GM18909 (cell line): ENCODE results near the gene ARL8A.
A peak's percentile ranks its signal among the peaks of the same experiment; 100 is the strongest.
"Not testable (repeated sequence)": the region's sequence is repeated elsewhere in the genome, so short reads cannot be mapped to it uniquely, and the experiment has no call there.

ENCODE experiments used
- ATAC-seq: cut with Tn5 transposase; IDR thresholded peaks from one replicate; pipeline ENCODE4 v1.9.1; 2021; ENCODE audit warnings: mild to moderate bottlenecking; ENCODE audit not compliant: unreplicated experiment, poor library complexity

Gene ARL8A

DNA sequence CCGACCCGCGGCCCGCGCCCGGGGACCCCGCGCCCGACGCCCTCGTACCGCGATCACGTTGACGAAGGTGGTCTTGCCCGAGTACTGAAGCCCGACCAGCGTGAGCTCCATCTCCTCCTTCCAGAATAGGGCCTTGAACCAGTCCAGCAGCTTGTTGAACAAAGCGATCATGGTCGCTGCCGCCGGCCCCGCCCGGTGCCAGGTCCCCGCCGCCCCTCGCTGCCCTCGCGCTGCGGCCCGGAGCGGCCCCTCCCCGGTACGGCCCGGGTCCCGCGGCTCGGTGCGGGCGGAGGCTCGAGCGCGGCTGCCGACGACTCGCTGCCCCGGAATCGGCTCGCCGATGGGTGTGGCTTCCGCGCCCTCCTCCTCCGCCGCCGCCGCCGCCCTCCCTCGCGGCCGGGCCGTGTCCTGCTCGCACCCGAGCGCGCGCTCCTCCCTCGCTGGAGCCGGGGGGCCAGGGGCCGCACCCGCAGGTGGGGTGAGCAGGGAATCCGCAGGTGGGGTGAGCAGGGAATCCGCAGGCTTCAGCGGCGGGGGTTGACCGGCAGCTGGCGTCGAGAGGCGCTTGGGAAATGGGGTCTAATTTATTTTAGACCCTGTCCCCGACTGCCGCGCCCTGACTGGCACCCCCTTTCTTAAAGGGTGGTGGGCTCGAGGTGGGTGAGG, at the start of gene ARL8A:
ARL8A (minus strand) TSS at position 336 of the 666 bp plus-strand sequence; CDS start at position 171, 165 bp downstream.
- ATAC-seq, result peak; percentile 57

DNA sequence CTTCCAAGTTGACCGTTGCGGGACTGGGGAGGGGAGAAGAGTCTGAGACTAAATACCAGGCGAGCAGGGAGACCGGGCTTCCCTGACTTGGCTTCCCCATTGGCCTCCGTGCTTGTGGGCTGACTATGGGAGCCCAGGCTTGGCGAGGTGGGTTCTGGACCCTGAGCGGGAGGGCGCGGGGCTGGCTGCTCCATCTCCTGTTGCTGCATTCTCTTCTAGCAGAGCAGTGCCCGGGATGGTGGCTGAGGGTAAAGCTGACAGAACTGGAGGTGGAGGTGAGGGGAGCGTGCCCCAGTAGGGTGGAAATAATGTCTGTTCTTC, 49.8 kb upstream of the ARL8A start:
- no peak for ATAC-seq

DNA sequence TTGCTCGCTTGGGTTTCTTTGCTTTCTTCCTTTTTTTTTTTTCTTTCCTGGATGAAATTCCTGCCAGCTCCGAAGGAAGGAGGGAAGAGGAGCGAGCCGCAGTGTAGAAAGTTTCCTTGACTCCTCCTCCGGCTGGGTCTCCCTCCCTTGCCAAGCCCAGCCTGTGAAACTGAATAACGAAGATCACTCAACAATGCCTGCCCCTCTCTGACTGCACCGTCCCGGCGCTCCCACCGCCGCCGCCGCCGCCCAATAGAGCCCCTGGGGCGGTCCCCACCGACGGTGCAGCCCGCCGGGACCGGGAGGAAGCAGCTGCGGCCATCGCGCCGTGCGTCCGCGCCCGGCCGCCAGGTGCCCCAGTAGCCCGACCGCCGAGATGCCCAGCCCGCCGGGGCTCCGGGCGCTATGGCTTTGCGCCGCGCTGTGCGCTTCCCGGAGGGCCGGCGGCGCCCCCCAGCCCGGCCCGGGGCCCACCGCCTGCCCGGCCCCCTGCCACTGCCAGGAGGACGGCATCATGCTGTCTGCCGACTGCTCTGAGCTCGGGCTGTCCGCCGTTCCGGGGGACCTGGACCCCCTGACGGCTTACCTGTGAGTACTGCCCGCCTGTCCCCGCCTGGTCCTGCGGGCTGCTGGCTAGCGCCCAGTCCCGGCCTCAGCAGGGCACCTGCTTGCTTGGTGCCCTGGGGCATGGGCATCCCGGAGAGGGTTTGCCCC, 49.2 kb upstream of the ARL8A start, which contains the start of gene LGR6:
LGR6 (plus strand) TSS at position 186 of the 714 bp plus-strand sequence; CDS start at position 377, 191 bp downstream.
- no peak for ATAC-seq

DNA sequence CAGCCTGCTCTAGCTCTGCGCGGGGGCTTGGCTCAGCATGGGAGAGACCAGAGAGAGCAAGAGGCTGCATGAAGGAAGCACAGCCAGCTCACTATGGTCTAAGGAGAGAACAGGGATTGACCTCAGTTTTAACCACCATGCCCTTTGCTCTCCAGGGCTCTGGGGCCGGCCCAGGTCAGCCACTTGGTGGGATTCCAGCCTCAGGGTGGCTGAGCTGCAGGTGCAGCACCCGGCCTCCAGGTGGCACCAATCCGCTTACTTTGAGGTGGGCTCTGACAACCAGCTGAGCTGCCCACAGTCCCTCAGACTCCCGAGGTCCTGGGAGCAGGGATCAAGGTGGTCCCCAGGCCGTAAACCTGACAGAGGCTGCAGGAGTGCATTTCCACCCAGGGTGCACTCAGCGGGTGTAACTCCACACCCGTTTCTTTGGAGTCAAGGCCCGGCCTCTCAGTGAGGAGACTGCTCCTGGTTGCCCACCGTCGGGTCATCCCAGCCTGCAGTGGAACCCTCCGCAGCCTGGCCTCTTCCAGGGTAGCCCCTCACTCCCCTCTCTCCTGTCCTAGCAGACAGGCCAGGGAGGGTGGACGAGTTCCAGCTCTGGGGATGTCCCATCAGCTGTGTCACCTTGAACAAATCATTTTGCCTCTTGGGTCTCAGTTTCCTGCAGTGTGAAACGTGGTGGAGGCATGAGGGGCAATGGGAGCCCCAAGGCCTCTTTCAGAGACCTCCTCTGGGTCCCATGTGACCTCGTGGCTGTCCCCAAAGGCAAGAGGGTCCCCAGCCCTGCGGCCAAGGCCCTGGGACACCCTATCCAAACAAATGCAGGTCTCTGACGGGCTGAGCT, 48.5 kb upstream of the ARL8A start:
- peak; percentile 46 for ATAC-seq

DNA sequence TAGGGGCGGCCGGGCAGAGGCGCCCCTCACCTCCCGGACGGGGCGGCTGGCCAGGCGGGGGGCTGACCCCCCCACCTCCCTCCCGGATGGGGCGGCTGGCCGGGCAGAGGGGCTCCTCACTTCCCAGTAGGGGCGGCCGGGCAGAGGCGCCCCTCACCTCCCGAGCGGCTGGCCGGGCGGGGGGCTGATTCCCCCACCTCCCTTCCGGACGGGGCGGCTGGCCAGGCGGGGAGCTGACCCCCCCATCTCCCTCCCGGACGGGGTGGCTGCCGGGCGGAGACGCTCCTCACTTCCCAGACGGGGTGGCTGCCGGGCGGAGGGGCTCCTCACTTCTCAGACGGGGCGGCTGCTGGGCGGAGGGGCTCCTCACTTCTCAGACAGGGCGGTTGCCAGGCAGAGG, 46.9 kb upstream of the ARL8A start:
- not testable (repeated sequence) for ATAC-seq

DNA sequence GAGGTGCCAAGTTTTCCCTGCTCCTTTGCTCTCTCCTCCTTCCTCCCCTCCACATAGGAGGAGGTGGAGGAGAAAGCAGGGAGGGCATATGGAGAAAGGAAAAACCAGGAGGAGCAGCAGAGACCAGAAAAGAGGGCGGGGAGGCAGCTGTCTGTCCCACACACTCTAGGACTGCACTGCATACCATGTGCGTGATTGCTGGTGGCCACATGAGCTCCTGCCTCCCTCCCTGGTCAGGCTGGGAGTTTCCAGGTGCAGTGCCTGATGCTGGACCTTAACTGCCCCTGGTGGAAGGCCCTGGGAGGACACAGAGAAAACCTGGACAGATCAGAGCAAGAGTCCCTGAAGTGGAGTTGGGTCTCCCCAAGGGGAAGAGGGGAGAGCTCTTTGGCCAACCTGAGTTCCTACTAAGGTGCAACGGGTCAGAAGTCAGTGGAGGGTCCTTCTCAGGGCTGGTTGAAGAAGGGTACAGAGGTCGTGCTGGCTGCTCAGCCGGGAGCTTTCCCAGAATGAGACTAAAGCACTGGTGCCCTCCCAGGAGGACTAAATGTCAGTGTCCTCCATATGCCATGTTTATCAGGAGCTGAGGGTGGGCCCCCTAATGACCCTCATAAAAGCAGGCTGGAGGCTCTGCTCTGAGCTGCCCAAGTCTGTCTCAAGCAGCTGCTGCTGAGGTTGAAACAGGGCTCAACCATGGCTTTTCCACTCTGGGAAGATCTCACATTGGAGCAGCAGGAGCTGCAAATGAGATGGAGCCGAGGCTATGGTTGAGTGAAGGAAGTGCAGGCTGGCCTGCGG, 45.6 kb upstream of the ARL8A start:
- no peak for ATAC-seq

DNA sequence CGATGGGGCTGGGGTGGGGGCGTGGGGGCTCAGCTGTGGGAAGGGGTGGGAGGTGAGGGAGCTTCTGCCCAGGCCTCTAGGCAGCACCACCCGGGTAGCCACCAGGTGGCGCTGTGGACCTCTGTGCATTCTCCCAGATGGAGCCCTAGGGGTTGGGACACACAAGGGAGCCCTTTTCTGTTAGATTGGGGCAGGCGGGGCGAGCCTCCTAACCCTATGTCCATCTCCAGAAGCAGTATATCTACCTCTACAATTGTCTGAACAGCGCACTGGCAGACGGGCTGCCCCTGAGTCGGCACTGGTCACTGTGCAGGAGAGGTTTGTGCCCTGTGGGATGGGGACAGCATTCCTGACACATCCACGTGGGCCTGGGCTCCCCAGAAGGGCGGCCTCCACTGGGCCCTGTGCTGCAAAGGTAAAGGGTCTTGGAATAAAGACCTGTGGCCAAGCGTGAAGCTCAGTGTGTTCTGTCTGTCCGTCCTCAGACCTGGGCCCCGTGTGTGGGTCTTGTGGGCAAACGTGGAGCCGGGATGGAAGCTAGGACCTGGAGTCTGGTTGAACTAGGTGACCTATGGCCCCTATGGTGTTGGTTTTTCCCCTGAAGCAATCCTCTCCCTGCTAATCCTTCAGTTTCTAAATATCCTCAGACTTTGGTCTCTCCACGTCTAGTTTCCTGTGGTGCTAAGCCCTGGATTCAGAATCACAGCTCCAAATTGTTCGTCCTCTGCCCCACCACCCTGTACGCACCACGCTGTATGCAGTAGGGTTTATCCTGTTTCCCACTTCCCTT, 44.7 kb upstream of the ARL8A start:
- ATAC-seq, result peak; percentile 52

DNA sequence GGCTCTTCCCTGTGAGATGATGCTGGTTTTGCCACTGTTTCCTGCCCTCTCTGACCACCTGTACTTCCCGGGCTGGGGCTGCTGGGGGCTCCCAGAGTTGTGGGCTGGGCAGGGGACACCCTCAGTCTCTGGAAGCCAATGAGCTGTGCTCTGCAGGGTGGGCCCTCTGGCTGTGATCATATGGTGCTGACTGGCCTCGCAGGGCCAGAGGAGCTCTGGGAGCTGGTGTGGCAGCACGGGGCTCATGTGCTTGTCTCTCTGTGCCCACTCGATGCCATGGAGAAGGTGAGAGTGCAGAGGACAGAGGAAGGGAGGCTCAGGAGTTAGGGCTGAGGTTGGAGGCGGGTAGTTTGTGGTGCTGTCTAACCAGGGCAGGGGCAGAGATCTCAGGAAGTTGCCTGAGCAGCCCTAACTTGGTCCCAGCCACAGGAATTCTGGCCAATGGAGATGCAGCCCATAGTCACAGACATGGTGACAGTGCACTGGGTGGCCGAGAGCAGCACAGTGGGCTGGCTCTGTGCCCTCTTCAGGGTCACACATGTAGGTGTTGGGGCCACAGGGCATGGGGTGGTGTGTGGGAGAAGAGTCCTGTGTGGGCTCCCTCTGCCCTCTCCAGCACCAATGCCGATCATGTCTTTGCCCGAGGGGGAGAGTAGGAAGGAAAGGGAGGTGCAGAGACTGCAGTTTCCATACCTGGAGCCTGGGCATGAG, 43.3 kb upstream of the ARL8A start:
- no peak for ATAC-seq

DNA sequence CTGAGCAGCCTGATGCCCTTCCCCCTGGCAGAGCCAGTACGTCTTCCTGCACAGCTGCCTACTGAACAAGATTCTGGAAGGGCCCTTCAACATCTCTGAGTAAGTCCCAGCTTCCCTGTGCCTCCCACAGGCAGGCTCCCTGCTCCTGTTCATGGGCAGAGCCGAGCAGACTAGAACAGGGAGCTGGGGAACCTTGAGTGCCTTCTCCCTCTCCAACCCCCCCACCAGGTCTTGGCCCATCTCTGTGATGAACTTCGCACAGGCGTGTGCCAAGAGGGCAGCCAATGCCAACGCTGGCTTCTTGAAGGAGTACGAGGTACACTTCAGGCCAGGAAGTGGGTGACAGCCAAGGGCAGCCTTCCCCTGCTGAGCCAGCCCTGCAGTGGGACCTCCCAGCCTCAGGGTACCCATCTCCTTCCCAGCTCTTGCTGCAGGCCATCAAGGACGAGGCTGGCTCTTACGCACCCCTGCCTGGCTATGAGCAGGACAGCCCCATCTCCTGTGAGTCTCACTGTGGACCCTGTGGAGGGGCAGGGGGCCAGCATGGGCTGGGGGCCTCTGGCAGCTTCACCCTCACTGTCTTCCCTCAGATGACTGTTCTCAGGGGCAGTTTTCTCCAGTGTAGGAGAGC, 42.6 kb upstream of the ARL8A start:
- ATAC-seq, result no peak

DNA sequence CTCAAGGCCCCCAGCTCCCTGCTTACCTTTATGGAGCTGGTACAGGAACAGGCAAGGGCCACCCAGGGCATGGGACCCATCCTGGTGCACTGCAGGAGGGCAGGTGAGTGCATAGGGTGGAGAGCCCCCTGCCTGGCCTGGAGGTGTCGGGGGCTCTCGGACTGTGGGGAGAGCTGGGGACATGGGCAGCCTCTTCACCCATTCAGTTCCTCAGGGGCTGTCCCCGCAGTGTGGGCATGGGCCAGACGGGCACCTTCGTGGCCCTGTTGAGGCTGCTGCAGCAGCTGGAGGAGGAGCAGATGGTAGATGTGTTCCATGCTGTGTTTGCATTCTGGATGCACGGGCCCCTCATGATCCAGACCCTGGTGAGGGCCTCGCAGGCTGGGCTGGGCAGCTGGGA, 41.8 kb upstream of the ARL8A start:
- ATAC-seq, result no peak

DNA sequence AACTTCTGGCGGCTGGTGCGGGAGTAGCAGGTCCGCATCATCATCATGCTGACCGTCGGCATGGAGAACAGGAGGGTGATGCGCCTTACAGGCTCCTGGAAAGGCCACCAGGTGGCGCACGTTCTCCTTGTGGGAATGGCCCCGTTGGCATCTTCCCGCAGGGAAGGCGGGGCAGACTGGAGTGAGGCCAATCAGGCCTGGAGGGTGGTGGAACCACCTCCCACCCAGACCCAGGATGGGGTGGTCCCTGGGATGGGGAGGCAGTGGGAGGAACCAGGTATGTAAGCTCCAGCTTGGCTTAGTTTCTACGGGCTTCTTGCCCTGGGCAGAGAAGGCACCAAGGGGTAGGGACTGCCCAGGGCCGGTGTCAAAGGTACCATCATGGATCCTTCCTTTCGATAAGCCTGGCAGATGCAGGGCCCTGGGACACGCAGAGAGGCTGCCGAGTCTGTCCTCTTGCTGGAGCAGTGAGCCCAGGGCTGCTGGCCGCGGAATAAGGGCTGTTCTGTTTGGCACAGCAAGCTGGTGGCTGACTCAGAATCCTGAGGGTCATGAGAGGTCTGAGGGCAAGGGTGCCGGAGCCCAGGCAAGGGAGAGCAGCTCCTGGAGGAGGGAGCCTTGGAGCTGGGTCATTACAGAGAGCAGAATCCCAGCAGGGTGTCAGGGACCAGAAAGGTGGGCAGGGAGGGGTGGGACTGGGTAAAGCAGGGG, 40.4 kb upstream of the ARL8A start:
- no peak for ATAC-seq

DNA sequence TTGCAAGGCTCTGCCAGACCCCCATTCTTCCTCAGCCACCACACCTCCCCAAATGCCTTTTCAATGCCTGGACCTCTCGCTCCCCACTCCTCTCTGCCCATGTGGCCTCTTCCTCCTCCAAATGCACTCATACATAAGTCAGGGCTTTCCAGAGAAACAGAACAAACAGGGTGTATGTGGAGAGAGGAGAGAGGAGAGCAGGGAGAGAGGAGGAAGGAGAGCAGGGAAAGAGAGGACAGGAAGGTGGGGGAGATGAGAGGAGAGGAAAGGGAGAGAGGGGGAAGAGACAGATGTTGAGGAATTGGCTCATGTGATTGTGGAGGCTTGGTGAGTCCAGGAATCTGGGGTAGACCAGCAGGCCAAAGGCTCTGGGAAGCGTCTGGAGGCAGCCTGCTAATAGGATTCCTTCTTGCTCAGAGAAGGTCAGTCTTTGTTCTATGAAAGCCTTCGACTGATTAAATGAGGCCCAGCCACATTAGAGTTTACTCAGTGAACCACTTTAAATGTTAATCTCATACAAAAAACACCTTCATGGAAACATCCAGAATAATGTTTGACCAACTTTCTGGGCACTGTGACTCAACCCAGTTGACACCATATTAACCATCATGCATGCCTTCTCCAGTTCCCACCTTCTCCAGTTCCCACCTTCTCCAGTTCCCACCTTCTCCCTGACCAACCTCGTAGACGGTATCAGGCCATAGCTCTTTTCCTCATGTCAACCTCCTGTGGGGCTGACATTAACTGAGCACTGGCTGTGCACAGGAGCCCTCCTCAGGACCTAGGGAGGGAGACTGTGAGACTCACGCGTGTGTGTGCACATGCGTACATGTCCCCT, 37.7 kb upstream of the ARL8A start:
- ATAC-seq, result no peak

DNA sequence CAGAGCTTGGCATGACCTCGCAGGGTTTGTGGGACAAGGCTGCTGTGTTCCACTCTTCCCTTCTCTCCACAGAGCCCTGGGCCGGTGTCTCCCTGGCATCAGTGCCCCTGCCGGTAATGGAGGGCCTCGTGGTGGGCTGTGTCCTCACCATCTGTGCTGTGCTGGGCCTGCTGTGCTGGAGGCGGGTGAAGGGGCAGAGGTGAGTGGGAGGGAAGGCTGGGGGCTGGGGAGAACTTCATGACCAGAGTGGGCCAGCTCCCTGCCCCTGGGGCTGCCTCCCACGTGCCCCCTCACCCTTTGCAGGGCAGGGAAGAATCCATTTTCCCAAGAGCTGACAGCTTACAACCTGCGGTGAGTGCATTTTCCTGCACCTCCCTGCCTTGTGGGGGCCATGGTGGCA, 37.0 kb upstream of the ARL8A start:
- no peak for ATAC-seq

DNA sequence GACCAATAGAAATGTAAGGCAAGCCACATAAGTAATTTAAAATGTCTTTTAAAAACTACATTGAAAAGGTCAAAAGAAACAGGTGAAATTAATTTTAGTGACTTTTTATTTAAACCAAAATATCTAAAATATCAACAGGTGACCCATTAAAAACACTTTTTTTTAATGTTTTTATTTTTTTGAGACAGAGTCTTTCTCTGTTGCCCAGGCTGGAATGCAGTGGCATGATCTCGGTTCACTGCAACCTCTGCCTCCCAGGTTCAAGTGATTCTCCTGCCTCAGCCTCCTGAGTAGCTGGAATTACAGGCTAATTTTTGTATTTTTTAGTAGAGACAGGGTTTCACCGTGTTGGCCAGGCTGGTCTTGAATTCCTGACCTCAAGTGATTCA, 36.2 kb upstream of the ARL8A start:
- not testable (repeated sequence) for ATAC-seq

DNA sequence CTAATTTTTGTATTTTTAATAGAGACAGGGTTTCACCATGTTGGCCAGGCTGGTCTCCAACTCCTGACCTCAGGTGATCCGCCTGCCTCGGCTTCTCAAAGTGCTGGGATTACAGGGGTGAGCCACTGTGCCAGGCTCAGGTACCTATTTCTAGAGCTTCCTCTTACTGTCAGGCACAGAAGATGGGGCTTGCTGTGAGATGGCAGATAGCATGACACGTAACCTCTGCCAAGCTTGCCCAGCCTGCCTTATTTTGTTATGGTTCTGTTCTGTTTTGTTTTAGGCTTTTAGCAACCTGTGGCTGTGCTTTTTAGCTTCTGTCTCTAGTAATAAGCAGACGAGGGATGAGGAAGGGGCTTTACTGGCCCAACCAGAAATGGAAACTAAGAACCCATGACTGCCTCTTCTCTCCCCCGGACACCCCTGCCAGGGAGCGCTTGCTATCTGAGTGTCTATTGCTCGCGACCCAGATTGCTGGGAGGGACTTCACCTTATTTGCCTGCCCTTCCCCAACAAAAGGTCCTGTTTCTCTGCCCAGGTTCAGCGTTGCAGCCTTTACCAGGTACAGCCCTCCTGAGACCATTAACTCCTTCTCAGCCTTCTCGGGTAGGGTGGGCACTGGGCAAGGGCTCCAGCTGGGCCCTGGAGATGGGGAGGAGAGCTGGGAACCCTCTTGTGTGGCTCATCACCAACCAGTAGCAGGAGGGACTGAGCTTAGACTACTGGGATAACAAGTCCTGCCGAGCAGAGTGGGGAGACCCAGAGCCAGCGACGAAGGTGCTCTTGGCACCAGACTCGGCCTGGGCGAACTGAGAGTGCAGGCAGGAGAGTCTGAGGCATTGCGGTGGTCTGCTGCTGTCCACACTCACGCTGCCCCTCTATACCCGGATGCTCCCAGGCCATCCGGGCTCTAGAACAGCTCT, 35.6 kb upstream of the ARL8A start:
- no peak for ATAC-seq
